K562 (cell line): Measurements from ENCODE around the gene KRTAP9-4. TPM values are rescaled to one million over a fixed set of nuclear protein-coding genes. Genes with fewer than 3 reads are reported as not detected.
"Not testable (repeated sequence)": the region's sequence is repeated elsewhere in the genome, so short reads cannot be mapped to it uniquely, and the experiment has no call there.

Source experiments
- ATAC-seq: fragments of 200-7000 bp; cut with Tn5 transposase; 3 replicates; pipeline ENCODE4 v1.9.1; 2020; ENCODE audit warnings: moderate library complexity
- Bru-seq: library from RNA; stranded (reverse); fragments of 400-500 nt; gene quantifications from one replicate; lab custom pipeline; 2021; lab: Mats Ljungman, UMichigan
- BruChase-seq, 2 experiments: library from RNA; stranded (reverse); fragments of 400-500 nt; gene quantifications; one replicate each; lab custom pipeline; 2021; lab: Mats Ljungman, UMichigan
- BruUV-seq: library from RNA; stranded (reverse); fragments of 400-500 nt; replicated peaks from 2 replicates; lab custom pipeline; 2021; lab: Mats Ljungman, UMichigan
- CTCF ChIA-PET: fragments of 300-600 bp; formaldehyde crosslinking; extraction: SDS; loops from one replicate; lab custom pipeline; 2021; ENCODE audit warnings: low intra/inter-chr PET ratio; lab: Yijun Ruan, JAX
- POLR2A ChIA-PET: fragments of 300-600, 350-650 bp; sonication (Branson Sonifier 250); formaldehyde crosslinking; extraction: SDS; loops from one replicate; lab custom pipeline; 2021; ENCODE audit warnings: antibody characterized with exemption, inconsistent platforms; lab: Yijun Ruan, JAX
- DNase-seq, 4 experiments: peaks; one replicate each; pipeline versions ENCODE4 v3.0.0 to v3.0.0-alpha.2; 2011 to 2018; ENCODE audit warnings: low spot score in 3 of 4, mixed read lengths in 3 of 4; ENCODE audit errors: extremely low read depth in 1 of 4
- FAIRE-seq: peaks from 2 replicates; lab custom pipeline; 2011; peaks lifted over from hg19 to GRCh38; lab: Jason Lieb, UNC
- H2AFZ ChIP-seq: 2 replicates; pipeline ENCODE4 v1.6.0; 2011; ENCODE audit warnings: low read depth, low read length, control low read depth, inconsistent platforms
- H3K27ac ChIP-seq: fragments of 200-600 bp; 3 replicates; pipeline ENCODE4 v1.8.0; 2011; ENCODE audit warnings: low read depth, mild to moderate bottlenecking, control low read depth, inconsistent platforms, low read length, moderate library complexity, mixed read lengths; ENCODE audit errors: extremely low read depth
- H3K27me3 ChIP-seq, 2 experiments: fragments of 300-600 bp in 1 of 2; 2 replicates in 1 of 2; 3 replicates in 1 of 2; pipeline versions ENCODE4 v1.6.0 to v1.8.0; 2011; ENCODE audit warnings: inconsistent platforms in 2 of 2, low read length in 2 of 2, mild to moderate bottlenecking in 1 of 2, mixed read lengths in 1 of 2, moderate library complexity in 1 of 2; ENCODE audit not compliant: control insufficient read depth in 2 of 2, insufficient read depth in 2 of 2
- H3K36me3 ChIP-seq: fragments of 300-600 bp; 3 replicates; pipeline ENCODE4 v1.8.0; 2011; ENCODE audit warnings: mild to moderate bottlenecking, low read length, inconsistent platforms; ENCODE audit not compliant: control insufficient read depth, insufficient read depth
- H3K4me1 ChIP-seq, 2 experiments: fragments of 200-600 bp in 1 of 2; replicated peaks in 1 of 2; 2 replicates in 1 of 2; 3 replicates in 1 of 2; pipeline versions ENCODE4 v1.5.1 to v1.8.0; 2011; ENCODE audit warnings: inconsistent platforms in 2 of 2, low read length in 2 of 2, mild to moderate bottlenecking in 1 of 2, mixed read lengths in 1 of 2, moderate library complexity in 1 of 2; ENCODE audit not compliant: control insufficient read depth in 2 of 2, insufficient read depth in 2 of 2
- H3K4me2 ChIP-seq: 2 replicates; pipeline ENCODE4 v1.6.1; 2011; ENCODE audit warnings: low read length, control low read depth, inconsistent platforms, mixed read lengths; ENCODE audit not compliant: insufficient read depth
- H3K4me3 ChIP-seq: fragments of 200-600 bp; sonication (generic), shearing (Covaris generic); 2 replicates; pipeline ENCODE4 v1.5.1; 2016; ENCODE audit warnings: control low read depth, inconsistent platforms
- H3K79me2 ChIP-seq: fragments of 200-600 bp; 3 replicates; pipeline ENCODE4 v1.8.0; 2011; ENCODE audit warnings: low read length, inconsistent platforms; ENCODE audit not compliant: control insufficient read depth, insufficient read depth
- H3K9ac ChIP-seq, 2 experiments: 2 replicates each; pipeline versions ENCODE4 v1.6.0 to v1.6.1; 2011; ENCODE audit warnings: low read depth in 2 of 2, low read length in 2 of 2, control low read depth in 1 of 2, inconsistent platforms in 1 of 2, mild to moderate bottlenecking in 1 of 2, mixed read lengths in 1 of 2; ENCODE audit not compliant: insufficient read depth in 1 of 2
- H3K9me1 ChIP-seq: one replicate; pipeline ENCODE4 v1.6.0; 2011; ENCODE audit warnings: inconsistent platforms, mild to moderate bottlenecking, low read length, moderate library complexity; ENCODE audit not compliant: control insufficient read depth, insufficient read depth
- H3K9me3 ChIP-seq: replicated peaks from 2 replicates; pipeline ENCODE4 v1.5.1; 2011; ENCODE audit warnings: low read depth, low read length, inconsistent platforms; ENCODE audit not compliant: control insufficient read depth, insufficient read depth
- H4K20me1 ChIP-seq: replicated peaks from 2 replicates; pipeline ENCODE4 v1.6.1; 2011; ENCODE audit warnings: low read length, inconsistent platforms, mixed read lengths; ENCODE audit not compliant: control insufficient read depth, insufficient read depth
- whole genome bisulfite sequencing: fragments of 100-300 bp; shearing (Covaris generic); methylation state at CpG from one replicate; pipeline ENCODE4 v1.1.6; 2016; ENCODE audit warnings: low coverage, mixed read lengths; ENCODE audit not compliant: insufficient coverage; ENCODE audit errors: missing lambda C conversion rate; 5-methylcytosine and 5-hydroxymethylcytosine counted together
- in situ Hi-C: fragments of 300-500 bp; cut with MboI; formaldehyde crosslinking; loops from 4 replicates; pipeline ENCODE4 v1.15.0; 2018; ENCODE audit warnings: inconsistent platforms, mixed read lengths
- intact Hi-C: fragments of 100-400 bp; cut with micrococcal nuclease; formaldehyde crosslinking; loops from 2 replicates; pipeline ENCODE4 v1.14.2; 2022
- long read RNA-seq, 3 experiments: library from polyadenylated mRNA in 2 of 3; library from RNA in 1 of 3; unstranded in 2 of 3; stranded (forward) in 1 of 3; transcript quantifications; one replicate each; pipeline ENCODE4 v2.0.0, GENCODE V29; 2019 to 2022
- polyA minus RNA-seq, 3 experiments: library from RNA; depleted of rRNA, polyadenylated mRNA; stranded (reverse); fragments of >200 nt; gene quantifications; 2 replicates each; pipeline ENCODE4 v1.2.3, GENCODE V29; 2011
- polyA plus RNA-seq, 8 experiments: library from polyadenylated mRNA; depleted of rRNA in 4 of 8; stranded (reverse) in 5 of 8; unstranded in 3 of 8; fragments of >200 nt; fragmentation: Nextera tagmentation in 2 of 8; fragmentation: Illumina TruSeq in 1 of 8; extraction: Ambion mirVana in 2 of 8; extraction: Trizol in 1 of 8; gene quantifications; 2 replicates each; pipeline versions ENCODE4 v1.2.1 to v1.2.3, GENCODE V29; 2011 to 2014; ENCODE audit warnings: inconsistent platforms in 1 of 8, missing spikeins in 1 of 8
- total RNA-seq, 7 experiments: library from RNA; depleted of rRNA in 6 of 7; stranded (reverse); fragments of >200 nt in 6 of 7; fragmentation: Illumina TruSeq in 2 of 7; extraction: Trizol in 2 of 7; gene quantifications; 2 replicates each; pipeline versions ENCODE4 v1.2.1 to v1.2.3, GENCODE V29; 2011 to 2021; ENCODE audit warnings: low replicate concordance in 1 of 7

KRTAP9-4 gene, protein sequence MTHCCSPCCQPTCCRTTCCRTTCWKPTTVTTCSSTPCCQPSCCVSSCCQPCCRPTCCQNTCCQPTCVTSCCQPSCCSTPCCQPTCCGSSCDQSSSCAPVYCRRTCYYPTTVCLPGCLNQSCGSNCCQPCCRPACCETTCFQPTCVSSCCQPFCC
- not detected in 2 replicates for total RNA-seq (2011; cell fraction: chromatin; rRNA removed; ENCODE audit: low replicate concordance)
- total RNA-seq (2011; cell fraction: nucleolus; rRNA removed) = not detected in 2 replicates
- total RNA-seq (2011; cell fraction: nucleoplasm; rRNA removed) = not detected in 2 replicates
- total RNA-seq (2014; rRNA removed) = not detected in 2 replicates
- total RNA-seq (2014; rRNA removed; fragmentation: Illumina TruSeq; extraction: Trizol) = not detected in 2 replicates
- total RNA-seq (2015; rRNA removed; fragmentation: Illumina TruSeq; extraction: Trizol) = not detected in 2 replicates
- not detected in 2 replicates for total RNA-seq (2021)
- not detected in 2 replicates for polyA plus RNA-seq (2011; rRNA removed)
- polyA plus RNA-seq (2011; cell fraction: cytosol; rRNA removed) = not detected in 2 replicates
- not detected in 2 replicates for polyA plus RNA-seq (2011; cell fraction: nucleus; rRNA removed)
- polyA plus RNA-seq (2012) = not detected in 2 replicates
- not detected in 2 replicates for polyA plus RNA-seq (2014; fragmentation: Illumina TruSeq; extraction: Trizol)
- not detected for polyA plus RNA-seq (2014; fragmentation: Nextera tagmentation; extraction: Ambion mirVana)
- not detected in 2 replicates for polyA plus RNA-seq (2014; rRNA removed)
- not detected in 2 replicates for polyA minus RNA-seq (2011; rRNA and poly(A)+ RNA removed)
- polyA minus RNA-seq (2011; cell fraction: cytosol; rRNA and poly(A)+ RNA removed) = not detected in 2 replicates
- not detected in 2 replicates for polyA minus RNA-seq (2011; cell fraction: nucleus; rRNA and poly(A)+ RNA removed)
- not detected for Bru-seq, nascent RNA
- not detected for BruChase-seq, experiment 1, labeled RNA remaining after a 2-hour chase
- BruChase-seq, experiment 2, labeled RNA remaining after a 6-hour chase = not detected
- long read RNA-seq, experiment 1 = 0 reads
- long read RNA-seq, experiment 2 = 0 reads
- long read RNA-seq, experiment 3 = 0 reads

DNA sequence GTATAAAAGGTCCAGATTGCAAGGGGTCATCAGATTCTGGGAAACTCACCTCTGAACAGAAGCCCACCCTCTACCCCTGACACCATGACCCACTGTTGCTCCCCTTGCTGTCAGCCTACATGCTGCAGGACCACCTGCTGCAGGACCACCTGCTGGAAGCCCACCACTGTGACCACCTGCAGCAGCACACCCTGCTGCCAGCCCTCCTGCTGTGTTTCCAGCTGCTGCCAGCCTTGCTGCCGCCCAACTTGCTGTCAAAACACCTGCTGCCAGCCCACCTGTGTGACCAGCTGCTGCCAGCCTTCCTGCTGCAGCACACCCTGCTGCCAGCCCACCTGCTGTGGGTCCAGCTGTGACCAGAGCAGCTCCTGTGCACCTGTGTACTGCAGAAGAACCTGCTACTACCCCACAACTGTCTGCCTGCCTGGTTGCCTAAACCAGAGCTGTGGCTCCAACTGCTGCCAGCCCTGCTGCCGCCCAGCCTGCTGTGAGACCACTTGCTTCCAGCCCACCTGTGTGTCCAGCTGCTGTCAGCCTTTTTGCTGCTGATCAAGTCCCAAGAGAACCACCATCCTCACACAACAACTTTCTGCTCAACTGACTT lies at the start of gene KRTAP9-4:
KRTAP9-4 (plus strand) TSS at position 51 of the 604 bp plus-strand sequence; CDS start at position 85, 34 bp downstream.
- H3K27ac ChIP-seq, H3K9me1 ChIP-seq, in situ Hi-C loops, POLR2A ChIA-PET, H2AFZ ChIP-seq, H3K36me3 ChIP-seq, FAIRE-seq, H4K20me1 ChIP-seq, H3K79me2 ChIP-seq, intact Hi-C loops, ATAC-seq, H3K4me1 ChIP-seq, H3K27me3 ChIP-seq, H3K9ac ChIP-seq, H3K4me3 ChIP-seq, DNase-seq, BruUV-seq, H3K9me3 ChIP-seq, H3K4me2 ChIP-seq, CTCF ChIA-PET: not testable (repeated sequence)
- WGBS = 0% methylated on average over 2 of the region's 2 CpGs
